NCI-H146 treated with DMSO at 0.1 percent for 48 hours (cell line): ENCODE results near the gene TBC1D13.

Source experiments
- DNase-seq: peaks from one replicate; lab custom pipeline; 2025; ENCODE audit not compliant: unreplicated experiment; lab: John Stamatoyannopoulos, UW

TBC1D13 gene

DNA sequence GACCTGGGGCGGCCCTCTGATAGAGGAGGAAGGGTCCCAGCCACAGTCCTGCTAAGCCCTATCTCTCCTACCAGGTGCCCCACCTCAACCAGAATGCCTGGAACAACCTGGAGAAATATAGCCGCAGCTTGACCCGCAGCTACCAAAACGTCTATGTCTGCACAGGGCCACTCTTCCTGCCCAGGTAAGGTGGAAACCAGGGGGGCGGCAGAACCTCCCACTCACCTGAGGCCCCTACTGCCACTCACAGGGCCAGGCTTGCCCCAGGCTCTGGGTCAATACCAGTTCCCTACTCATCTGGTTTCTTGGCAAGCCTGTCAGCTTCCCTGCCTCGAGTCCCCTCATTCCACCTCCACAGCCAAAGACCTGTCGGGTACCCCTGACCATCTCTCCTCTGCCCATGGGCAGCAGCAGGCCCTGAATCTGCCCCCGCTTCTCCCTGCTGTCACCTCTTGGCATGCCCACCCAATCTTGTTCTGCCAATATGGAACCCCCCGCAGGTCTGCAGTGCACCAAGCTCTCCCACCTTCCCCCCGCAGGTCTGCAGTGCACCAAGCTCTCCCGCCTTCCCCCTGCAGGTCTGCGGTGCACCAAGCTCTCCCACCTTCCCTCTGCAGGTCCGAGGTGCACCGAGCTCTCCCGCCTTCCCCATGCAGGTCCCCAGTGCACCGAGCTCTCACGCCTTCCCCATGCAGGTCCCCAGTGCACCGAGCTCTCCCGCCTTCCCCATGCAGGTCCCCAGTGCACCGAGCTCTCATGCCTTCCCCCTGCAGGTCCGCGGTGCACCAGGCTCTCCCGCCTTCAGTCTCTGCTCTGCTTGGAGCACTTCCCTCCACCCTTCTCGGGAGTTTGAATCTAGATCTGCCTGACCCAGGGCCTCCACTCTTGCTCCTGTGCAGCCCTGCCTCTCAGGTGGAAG is 33.9 kb downstream of the TBC1D13 start:
- no peak for DNase-seq

DNA sequence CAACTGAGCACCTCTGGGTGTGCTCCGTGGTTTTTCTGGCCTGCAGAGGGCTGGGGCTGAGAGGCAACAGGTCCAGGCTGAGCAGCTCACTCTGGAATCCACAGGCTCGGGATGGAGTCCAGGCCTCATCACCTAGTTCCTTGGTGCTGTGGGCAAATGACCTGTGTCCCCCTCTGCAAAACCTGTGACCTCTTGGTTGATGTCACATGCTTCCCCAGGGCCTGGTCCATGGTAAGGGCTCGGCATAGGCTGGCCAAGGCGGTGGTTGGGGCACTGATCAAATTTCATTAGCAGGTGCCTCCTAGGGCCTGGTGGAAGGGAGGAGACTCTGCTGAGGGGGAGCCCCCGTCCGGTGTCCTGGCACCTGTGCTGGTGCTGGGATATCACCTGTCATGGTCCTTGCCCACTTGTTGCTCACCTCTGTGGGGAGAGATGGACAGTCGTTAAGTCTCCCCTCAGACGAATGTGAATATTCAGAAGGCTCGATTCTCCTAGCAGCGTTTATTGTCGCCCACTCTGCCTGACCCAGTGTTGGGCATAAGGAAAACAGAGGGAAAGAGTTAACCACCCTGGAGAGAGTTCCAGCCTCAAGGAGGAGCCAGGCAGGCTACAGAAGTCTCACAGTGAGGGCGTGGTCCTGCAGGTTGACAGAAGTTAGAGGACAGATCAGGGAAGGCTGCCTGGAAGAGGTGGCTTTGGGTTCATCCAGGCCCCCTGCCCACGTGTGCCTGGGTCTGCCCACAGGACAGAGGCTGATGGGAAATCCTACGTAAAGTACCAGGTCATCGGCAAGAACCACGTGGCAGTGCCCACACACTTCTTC is 34.7 kb downstream of the TBC1D13 start:
- no peak for DNase-seq

DNA sequence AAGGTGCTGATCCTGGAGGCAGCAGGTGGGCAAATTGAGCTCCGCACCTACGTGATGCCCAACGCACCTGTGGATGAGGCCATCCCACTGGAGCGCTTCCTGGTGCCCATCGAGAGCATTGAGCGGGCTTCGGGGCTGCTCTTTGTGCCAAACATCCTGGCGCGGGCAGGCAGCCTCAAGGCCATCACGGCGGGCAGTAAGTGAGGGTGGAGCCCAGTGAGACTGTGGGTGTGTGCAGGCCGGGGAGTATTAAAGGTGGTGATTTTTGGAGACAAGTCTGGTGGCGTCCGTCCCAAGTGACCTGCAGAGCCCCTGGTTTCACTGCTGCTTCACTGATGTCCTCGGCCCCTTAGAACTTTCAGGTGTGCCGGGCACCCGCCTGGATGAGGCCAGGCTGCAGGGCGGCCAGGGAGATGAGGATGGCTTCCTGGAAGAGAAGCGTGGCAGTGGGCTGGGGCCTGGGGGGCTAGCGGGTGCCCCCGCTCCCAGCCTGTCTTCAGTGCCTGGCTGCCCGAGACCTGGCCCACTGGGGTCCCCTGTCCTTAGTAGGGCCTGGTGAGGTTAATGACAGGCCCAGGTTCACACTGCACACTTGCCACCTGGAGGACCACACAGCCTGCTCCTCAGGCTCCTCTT is 35.5 kb downstream of the TBC1D13 start:
- DNase-seq, result no peak

GRCh38 chr9:128823362-128823902 is 36.4 kb downstream of the TBC1D13 start:
- DNase-seq, result no peak

- no peak for DNase-seq
These were observed 36.9 kb downstream of the TBC1D13 start for GRCh38 chr9:128823903-128824406.

GRCh38 chr9:128824911-128825310 is 37.9 kb downstream of the TBC1D13 start:
- DNase-seq, result no peak

DNA sequence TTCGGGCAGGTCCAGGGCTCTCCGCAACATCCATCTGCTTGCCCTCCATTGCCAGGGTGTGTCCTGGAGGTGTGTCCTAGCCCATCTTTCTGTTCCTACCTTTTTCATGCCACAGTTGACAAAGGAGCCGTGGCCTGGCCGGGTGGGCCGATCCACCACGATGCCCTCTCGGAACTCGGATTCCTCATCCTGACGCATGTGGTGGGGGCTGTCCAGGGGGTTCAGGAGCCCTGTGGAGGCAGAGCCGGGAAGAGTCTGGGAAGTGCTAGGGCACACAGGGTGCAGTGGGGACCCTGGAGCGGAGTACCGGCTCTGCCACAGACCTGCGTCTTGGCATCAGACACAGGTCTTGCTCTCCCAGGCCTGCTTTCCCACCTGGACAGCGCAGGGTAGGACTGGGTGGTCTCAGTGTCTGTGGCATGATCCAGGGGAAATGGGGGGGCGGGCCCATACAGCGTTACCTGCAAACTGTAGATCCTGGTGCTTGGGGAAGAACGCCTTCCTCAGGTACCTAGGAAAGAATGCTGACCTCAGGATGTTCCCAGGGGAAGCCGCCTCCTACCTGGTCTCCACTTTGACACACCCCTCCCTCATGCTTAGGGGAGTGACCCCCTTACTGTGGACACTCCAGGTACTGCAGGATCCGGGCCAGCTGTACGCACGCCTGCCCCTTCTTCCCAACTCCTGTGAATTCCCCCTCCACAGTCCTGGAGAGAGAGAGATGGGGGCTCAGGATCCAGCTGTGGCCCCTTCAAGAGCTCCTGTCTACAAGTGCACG is 39.1 kb downstream of the TBC1D13 start:
- DNase-seq, result no peak

- DNase-seq, result no peak
These were observed 41.2 kb downstream of the TBC1D13 start for GRCh38 chr9:128828267-128828666.

GRCh38 chr9:128828719-128829452 is 41.8 kb downstream of the TBC1D13 start:
- no peak for DNase-seq

GRCh38 chr9:128829477-128830251 is 42.6 kb downstream of the TBC1D13 start, which contains the start of gene SPOUT1:
TSS of gene SPOUT1 (minus strand) at chr9:128829794. CDS start at chr9:128829780, 14 bp downstream.
- peak; percentile 80 for DNase-seq

DNA sequence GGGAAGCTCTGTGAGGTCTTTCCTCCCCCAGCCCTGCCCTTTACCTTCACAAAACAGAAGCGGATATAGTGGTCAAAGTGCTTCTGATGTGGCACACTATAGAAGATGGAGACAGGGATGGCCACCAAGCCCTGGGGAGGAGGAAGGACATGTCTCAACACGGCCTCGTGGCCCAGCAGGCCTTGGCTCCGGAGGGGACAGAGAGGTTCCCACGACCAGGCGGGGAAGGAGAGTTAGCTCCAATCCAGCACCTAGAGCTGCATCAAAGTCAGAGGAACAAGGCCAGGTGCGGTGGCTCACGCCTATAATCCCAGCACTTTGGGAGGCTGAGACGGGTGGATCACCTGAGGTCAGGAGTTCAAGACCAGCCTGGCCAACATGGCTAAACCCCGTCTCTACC is 46.6 kb downstream of the TBC1D13 start:
- DNase-seq, result no peak

DNA sequence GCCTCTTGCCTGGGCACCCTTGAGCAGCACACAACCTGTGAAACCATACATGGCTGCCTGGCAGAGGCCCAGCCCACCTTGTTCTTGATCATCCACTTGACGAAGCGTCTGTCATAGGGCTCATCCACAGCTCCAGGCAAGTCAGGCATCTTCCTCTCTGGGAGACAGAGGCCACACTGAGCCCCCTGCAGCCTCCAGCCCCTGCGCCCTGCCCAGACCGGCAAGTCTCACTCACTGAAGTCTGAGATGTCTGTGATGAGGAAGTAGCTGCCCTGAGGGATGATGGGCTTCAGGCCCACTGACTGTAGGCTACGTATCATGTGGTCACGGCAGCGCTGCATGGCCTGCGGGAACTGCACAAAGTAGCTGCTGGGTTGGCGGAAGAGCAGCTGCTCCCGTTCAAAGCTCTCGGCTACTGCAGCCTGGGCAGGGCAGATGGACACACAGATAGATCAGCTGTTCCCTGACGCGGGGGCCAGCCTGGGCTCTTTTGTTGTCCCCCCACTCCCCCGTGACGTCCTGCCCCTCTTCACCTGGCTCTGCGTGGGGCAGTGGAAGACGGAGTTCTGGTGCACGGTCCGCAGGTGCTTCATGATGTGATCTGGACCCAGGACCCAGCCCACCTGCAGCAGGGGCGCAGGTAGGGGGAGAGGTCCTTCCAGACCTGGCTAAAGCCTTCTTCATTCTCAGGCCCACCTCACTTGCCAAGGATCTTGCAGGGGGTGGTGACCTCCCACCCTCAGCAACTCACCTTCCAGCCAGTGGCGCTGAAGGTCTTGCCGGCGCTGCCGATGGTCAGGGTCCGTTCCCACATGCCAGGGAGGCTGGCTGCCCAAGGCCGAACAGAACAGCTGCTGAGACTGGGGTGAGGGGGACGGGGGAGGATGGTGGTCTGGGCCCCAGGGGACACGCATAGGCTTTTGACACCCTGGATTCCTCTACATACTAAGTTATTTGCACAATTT is 48.5 kb downstream of the TBC1D13 start:
- no peak for DNase-seq

- DNase-seq, result no peak
These were observed 49.6 kb downstream of the TBC1D13 start for GRCh38 chr9:128836509-128837145.

DNA sequence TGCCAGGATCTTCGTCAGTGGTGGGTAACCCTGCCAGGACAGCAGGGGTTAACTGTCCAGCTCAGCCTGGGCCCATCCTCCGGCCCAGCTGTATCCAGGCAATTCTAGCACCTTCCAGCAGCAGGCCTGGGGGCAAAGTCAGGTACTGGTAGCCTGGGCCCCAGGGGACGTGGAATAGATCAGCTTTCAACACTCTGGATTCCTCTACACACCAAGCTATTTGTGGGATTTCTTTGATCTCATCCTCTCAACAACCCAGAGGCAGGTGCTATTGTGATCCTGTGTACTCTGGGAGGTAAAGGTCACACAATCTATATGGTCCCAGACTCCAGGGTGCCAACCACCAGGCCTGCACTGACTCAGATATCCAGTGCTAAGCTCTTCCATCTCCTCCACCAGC is 51.3 kb downstream of the TBC1D13 start:
- no peak for DNase-seq

GRCh38 chr9:128840524-128840923 is 53.5 kb downstream of the TBC1D13 start:
- no peak for DNase-seq

- no peak for DNase-seq
These were observed 54.8 kb downstream of the TBC1D13 start for GRCh38 chr9:128841694-128842492.
